Measurements from ENCODE around the gene SIMC1.

GRCh38 chr5:176365351-176366231 lies 127.4 kb downstream of the SIMC1 start, which contains the start of gene ARL10:
- TF ChIP-seq CTCF (IDR thresholded peaks at IDR 0.05; ENCODE audit: borderline replicate concordance, extremely low read depth, low read length, poor library complexity, severe bottlenecking): no peak
- TF ChIP-seq EZH2 (IDR thresholded peaks at IDR 0.05; ENCODE audit: borderline replicate concordance, low read depth, low read length, severe bottlenecking): no peak

Data from DND-41 (cell line).